Aorta (tissue), 5 donors: ENCODE measurements around the gene CACNA2D4. TPM values are rescaled to one million over a fixed set of nuclear protein-coding genes. Genes with fewer than 3 reads are reported as not detected.
A peak's percentile ranks its signal among the peaks of the same experiment; 100 is the strongest.

Experiments
- ATAC-seq: fragments of 200-7000 bp; cut with Tn5 transposase; one replicate; pipeline ENCODE4 v1.9.1; 2022; ENCODE audit warnings: moderate library complexity; ENCODE audit not compliant: low FRiP score
- DNase-seq, 2 donors: peaks; one replicate each; pipeline ENCODE4 v3.0.0-alpha.2; 2020
- H3K27ac ChIP-seq, 2 donors: one replicate each; pipeline ENCODE4 v1.5.1; 2013; ENCODE audit warnings: low read length in 2 of 2, mild to moderate bottlenecking in 2 of 2, moderate library complexity in 2 of 2, control low read depth in 1 of 2, inconsistent platforms in 1 of 2, low read depth in 1 of 2
- H3K27me3 ChIP-seq, 2 donors: one replicate each; pipeline ENCODE4 v1.6.1; 2013; ENCODE audit warnings: control low read depth in 1 of 2, low read length in 1 of 2, mild to moderate bottlenecking in 1 of 2, moderate library complexity in 1 of 2; ENCODE audit not compliant: insufficient read depth in 2 of 2, control insufficient read depth in 1 of 2
- H3K36me3 ChIP-seq, 2 donors: one replicate each; pipeline ENCODE4 v1.6.1; 2013; ENCODE audit warnings: control low read depth in 1 of 2, low read length in 1 of 2, mild to moderate bottlenecking in 1 of 2; ENCODE audit not compliant: insufficient read depth in 2 of 2, control insufficient read depth in 1 of 2
- H3K4me1 ChIP-seq, 2 donors: one replicate each; pipeline ENCODE4 v1.6.1; 2013; ENCODE audit warnings: low read length in 2 of 2, control low read depth in 1 of 2, mild to moderate bottlenecking in 1 of 2, moderate library complexity in 1 of 2; ENCODE audit not compliant: insufficient read depth in 2 of 2, control insufficient read depth in 1 of 2
- H3K4me3 ChIP-seq, 2 donors: one replicate each; pipeline ENCODE4 v1.5.1; 2013; ENCODE audit warnings: low read length in 2 of 2, control low read depth in 1 of 2, mild to moderate bottlenecking in 1 of 2
- H3K9me3 ChIP-seq: one replicate; pipeline ENCODE4 v1.6.1; 2013; ENCODE audit warnings: mild to moderate bottlenecking, low read length; ENCODE audit not compliant: control insufficient read depth
- WGBS, 2 donors: extraction: QIAGEN DNeasy Blood & Tissue Kit; methylation state at CpG; one replicate each; pipeline ENCODE4 v1.1.7; 2013; 5-methylcytosine and 5-hydroxymethylcytosine counted together
- intact Hi-C, 2 donors: fragments of 100-400 bp; cut with DNase I; formaldehyde crosslinking; loops; one replicate each; pipeline versions ENCODE4 v1.14.2 to v1.15.0; 2022
- polyA plus RNA-seq, 2 donors: library from polyadenylated mRNA; stranded (reverse); fragments of 200-250 nt; gene quantifications; one replicate each; pipeline ENCODE4 v1.2.3, GENCODE V29; 2013
- total RNA-seq, 2 donors: library from RNA; stranded (reverse); fragmentation: NEBNext Ultra II Directional; extraction: Animal tissue kit (Norgen Biotek cat#: 25700); gene quantifications; one replicate each; pipeline ENCODE4 v1.2.1, GENCODE V29; 2021
- donor health status: healthy with polysubstance abuse.
- donor health status: Bipolar disorder and iron deficiency.
- donor health status: DM: no; HTN: no; CAD: no.
- donor health status: DM: no; HTN: no; CAD: no.
- donor health status: DM: yes; HTN: yes; CAD: no.

The CACNA2D4 gene
- total and polyA plus RNA-seq, 4 donors = 0.88 to 9.7 (median 4.6) TPM

GRCh38 chr12:1795785-1796514, 122.5 kb downstream of the CACNA2D4 start:
- no peaks in the 10 kb centered on the region for H3K4me1 ChIP-seq

GRCh38 chr12:1795221-1795784, 123.1 kb downstream of the CACNA2D4 start:
- Histone ChIP-seq H3K27me3 (no peaks in the 10 kb centered on the region), H3K9me3 (no peaks in the 10 kb centered on the region), H3K36me3 (no peaks in the 10 kb centered on the region), H3K4me3 (no peak overlapping the region), H3K27ac (no peak overlapping the region), H3K4me1 (no peaks in the 10 kb centered on the region)
- WGBS, 2 donors = 80 to 84% methylated on average over 19 of the region's 19 CpGs
- intact Hi-C loops = loop anchor here (5.0 to 10.0 kb wide), 3 partner anchors 237 to 789 kb away; no protein-coding TSS in a partner anchor
- no peak for ATAC-seq
- peak in 1 of 2 donors; percentile 76 for DNase-seq

More at GRCh38 chr12:1795785-1796514, 122.5 kb downstream of the CACNA2D4 start:
- H3K27ac ChIP-seq = no peak overlapping the region
- WGBS, 2 donors = 2 to 5% methylated on average over 32 to 45 of the region's 45 CpGs
- DNase-seq = peak; percentile 97 to 98
- no peaks in the 10 kb centered on the region for H3K27me3 ChIP-seq
- intact Hi-C loops = loop anchor here (1.0 to 10.0 kb wide), 5 partner anchors 144 to 789 kb away; no protein-coding TSS in a partner anchor
- ATAC-seq = peak; percentile 96
- H3K9me3 ChIP-seq = no peaks in the 10 kb centered on the region
- no peaks in the 10 kb centered on the region for H3K36me3 ChIP-seq
- H3K4me3 ChIP-seq = peak overlapping the region; percentile 29

- DNase-seq (peak in 1 of 2 donors; percentile 40), ATAC-seq (no peak)
- intact Hi-C loops = loop anchor here (5.0 to 10.0 kb wide), 3 partner anchors 238 to 790 kb away; no protein-coding TSS in a partner anchor
- no peaks in the 10 kb centered on the region for H3K36me3 ChIP-seq
- H3K4me3 ChIP-seq = no peak overlapping the region
- WGBS, 2 donors = 90 to 93% methylated on average over 15 of the region's 15 CpGs
- no peaks in the 10 kb centered on the region for H3K4me1 ChIP-seq
- H3K27ac ChIP-seq = no peak overlapping the region
- no peaks in the 10 kb centered on the region for H3K27me3 ChIP-seq
- no peaks in the 10 kb centered on the region for H3K9me3 ChIP-seq
Observed at GRCh38 chr12:1794440-1795090, 123.9 kb downstream of the CACNA2D4 start.

- Histone ChIP-seq H3K36me3 (no peaks in the 10 kb centered on the region), H3K27me3 (no peaks in the 10 kb centered on the region), H3K4me3 (no peak overlapping the region), H3K4me1 (no peaks in the 10 kb centered on the region), H3K27ac (no peak overlapping the region), H3K9me3 (no peaks in the 10 kb centered on the region)
- DNase-seq = peak in 1 of 2 donors; percentile 64
- intact Hi-C loops = loop anchor here (10.0 kb wide), 2 partner anchors 481 to 791 kb away; no protein-coding TSS in a partner anchor
- WGBS, 2 donors = 93 to 94% methylated on average over 26 of the region's 26 CpGs
- no peak for ATAC-seq
Observed at GRCh38 chr12:1793426-1794210, 124.8 kb downstream of the CACNA2D4 start.

GRCh38 chr12:1792406-1792805, 126.0 kb downstream of the CACNA2D4 start:
- Histone ChIP-seq H3K27me3 (no peaks in the 10 kb centered on the region), H3K4me1 (no peaks in the 10 kb centered on the region), H3K27ac (no peak overlapping the region), H3K4me3 (no peak overlapping the region), H3K9me3 (no peaks in the 10 kb centered on the region), H3K36me3 (no peaks in the 10 kb centered on the region)
- WGBS, 2 donors = 77 to 80% methylated on average over 6 of the region's 6 CpGs
- intact Hi-C loops = loop anchor here (10.0 kb wide), 2 partner anchors 482 to 792 kb away; no protein-coding TSS in a partner anchor
- peak in 1 of 2 donors; percentile 61 for DNase-seq
- no peak for ATAC-seq

GRCh38 chr12:1791104-1791841, 127.2 kb downstream of the CACNA2D4 start:
- Histone ChIP-seq H3K4me1 (no peaks in the 10 kb centered on the region), H3K27ac (no peak overlapping the region), H3K36me3 (no peaks in the 10 kb centered on the region), H3K9me3 (no peaks in the 10 kb centered on the region), H3K27me3 (no peaks in the 10 kb centered on the region), H3K4me3 (no peak overlapping the region)
- WGBS, 2 donors = 44 to 45% methylated on average over 10 of the region's 10 CpGs
- DNase-seq (peak in 1 of 2 donors; percentile 75), ATAC-seq (no peak)
- intact Hi-C loops = loop anchor here (1.0 to 10.0 kb wide), 4 partner anchors 138 to 794 kb away; no protein-coding TSS in a partner anchor

GRCh38 chr12:1790444-1790843, 128.0 kb downstream of the CACNA2D4 start:
- no peak overlapping the region for H3K27ac ChIP-seq
- no peaks in the 10 kb centered on the region for H3K27me3 ChIP-seq
- 77 to 86% methylated on average over 7 of the region's 7 CpGs for WGBS, 2 donors
- no peak for DNase-seq
- ATAC-seq = no peak
- intact Hi-C loops = loop anchor here (10.0 kb wide), 2 partner anchors 484 to 794 kb away; no protein-coding TSS in a partner anchor
- H3K4me1 ChIP-seq = no peaks in the 10 kb centered on the region
- H3K4me3 ChIP-seq = no peak overlapping the region
- peaks cover 0 to 3% of the 10 kb centered on the region in 2 donors for H3K36me3 ChIP-seq
- no peaks in the 10 kb centered on the region for H3K9me3 ChIP-seq
